ENCODE measurements around the gene PLK2. TPM values are rescaled to one million over a fixed set of nuclear protein-coding genes. Genes with fewer than 3 reads are reported as not detected.

Gene PLK2
- 437 and 613 TPM in 2 replicates for total RNA-seq

DNA sequence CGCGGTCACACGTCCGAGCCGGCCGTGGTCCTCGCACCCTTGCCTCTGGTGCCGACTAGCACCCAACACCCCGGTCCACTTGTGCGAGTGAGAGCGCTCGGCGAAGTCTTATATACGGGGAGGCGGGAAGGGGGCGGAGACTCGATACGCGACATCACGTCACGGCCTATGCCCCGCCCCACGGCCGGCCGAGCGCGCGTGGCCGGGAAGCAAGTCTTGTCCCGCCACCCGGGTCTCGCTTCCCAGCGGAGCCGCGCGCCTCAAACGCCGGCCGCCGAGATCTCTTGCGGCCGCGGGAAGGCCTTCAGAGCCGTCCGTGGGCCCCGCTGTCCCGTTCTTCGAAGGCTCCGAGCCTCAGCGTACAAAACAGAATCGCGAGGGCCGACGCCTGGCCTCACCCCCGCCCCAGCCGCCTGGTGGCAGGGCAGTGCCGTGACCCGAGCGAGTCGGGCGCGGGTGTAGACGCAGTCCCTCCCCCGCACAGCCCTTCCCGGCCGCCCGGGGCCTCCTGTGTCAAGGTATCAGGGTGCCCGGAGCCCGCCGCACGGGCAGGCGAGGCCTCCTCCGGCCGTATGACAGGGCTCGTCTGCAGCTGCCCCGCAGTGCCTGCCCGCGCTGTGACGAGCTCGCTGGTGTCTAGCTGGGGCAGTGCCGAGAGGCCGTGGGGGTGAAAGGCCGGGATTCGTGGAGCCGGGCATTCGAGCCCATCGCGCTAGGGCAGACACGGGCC lies at the start of gene PLK2:
Gene PLK2, minus strand, starts transcription at position 85 of the 730 bp plus-strand sequence. CDS start 127 bp downstream, outside the sequence.
- DNase-seq (ENCODE audit: low read depth): no peak
- H3K4me3 ChIP-seq (ENCODE audit: low read depth, low read length): peak within 1 kb of the TSS; percentile 88
- TF ChIP-seq, protein P1, sequence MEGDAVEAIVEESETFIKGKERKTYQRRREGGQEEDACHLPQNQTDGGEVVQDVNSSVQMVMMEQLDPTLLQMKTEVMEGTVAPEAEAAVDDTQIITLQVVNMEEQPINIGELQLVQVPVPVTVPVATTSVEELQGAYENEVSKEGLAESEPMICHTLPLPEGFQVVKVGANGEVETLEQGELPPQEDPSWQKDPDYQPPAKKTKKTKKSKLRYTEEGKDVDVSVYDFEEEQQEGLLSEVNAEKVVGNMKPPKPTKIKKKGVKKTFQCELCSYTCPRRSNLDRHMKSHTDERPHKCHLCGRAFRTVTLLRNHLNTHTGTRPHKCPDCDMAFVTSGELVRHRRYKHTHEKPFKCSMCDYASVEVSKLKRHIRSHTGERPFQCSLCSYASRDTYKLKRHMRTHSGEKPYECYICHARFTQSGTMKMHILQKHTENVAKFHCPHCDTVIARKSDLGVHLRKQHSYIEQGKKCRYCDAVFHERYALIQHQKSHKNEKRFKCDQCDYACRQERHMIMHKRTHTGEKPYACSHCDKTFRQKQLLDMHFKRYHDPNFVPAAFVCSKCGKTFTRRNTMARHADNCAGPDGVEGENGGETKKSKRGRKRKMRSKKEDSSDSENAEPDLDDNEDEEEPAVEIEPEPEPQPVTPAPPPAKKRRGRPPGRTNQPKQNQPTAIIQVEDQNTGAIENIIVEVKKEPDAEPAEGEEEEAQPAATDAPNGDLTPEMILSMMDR (conservative IDR thresholded peaks at IDR 0.05; ENCODE audit: low read depth, low read length): peak; percentile 47

DNA sequence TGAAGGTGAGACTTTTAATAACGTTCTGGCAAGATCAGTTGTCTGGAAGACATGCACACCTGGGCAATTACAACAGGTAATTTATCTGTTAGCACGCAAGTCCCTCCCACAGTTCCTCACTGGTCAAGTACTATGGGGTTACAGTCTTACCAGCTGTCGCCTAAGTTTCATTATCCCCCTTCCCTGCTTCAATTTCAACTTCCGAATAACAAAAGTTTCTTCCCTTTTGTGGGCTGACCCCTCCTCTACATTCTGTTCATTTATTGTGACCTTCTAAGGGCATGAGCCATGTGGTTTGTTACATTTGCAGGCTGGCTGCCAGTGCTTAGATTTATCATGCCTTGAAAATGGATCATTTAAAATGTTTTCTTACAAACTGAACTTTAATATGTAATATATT lies 47.8 kb upstream of the PLK2 start:
- DNase-seq (ENCODE audit: low read depth): no peak
- H3K4me3 ChIP-seq (ENCODE audit: low read depth, low read length): no peak overlapping the region
- TF ChIP-seq, protein P1 (conservative IDR thresholded peaks at IDR 0.05; ENCODE audit: low read depth, low read length): no peak

DNA sequence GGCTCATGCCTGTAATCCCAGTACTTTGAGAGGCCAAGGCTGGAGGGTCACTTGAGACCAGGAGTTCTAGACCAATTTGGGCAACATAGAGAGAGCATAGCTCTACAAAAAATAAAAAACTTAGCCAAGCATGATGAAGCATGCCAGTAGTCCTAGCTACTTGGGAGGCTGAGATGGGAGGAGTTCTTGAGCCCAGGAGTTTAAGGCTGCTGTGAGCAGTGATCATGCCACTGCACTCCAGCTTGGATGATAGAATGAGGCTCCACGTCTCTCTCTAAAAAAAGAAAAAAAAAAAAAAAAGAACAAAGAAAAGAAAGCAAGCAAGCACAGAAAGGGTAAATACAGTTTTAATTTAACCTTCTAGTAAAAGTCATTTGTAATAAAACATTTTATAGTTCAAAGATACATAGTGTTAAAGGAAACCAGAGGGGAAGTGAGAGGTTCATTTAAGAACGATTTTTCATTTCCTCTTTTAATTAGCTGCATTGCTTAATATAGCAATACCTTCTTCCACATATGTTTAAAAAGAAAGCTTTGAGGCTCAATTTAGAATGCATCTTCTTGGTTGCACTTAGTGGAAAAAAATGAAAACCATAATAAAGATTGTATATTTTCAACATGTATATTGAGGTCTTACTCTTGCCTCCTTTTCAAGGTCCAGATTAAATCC lies 46.2 kb upstream of the PLK2 start:
- TF ChIP-seq, protein P1 (conservative IDR thresholded peaks at IDR 0.05; ENCODE audit: low read depth, low read length): no peak
- no peak overlapping the region for H3K4me3 ChIP-seq (ENCODE audit: low read depth, low read length)
- DNase-seq (ENCODE audit: low read depth): no peak

DNA sequence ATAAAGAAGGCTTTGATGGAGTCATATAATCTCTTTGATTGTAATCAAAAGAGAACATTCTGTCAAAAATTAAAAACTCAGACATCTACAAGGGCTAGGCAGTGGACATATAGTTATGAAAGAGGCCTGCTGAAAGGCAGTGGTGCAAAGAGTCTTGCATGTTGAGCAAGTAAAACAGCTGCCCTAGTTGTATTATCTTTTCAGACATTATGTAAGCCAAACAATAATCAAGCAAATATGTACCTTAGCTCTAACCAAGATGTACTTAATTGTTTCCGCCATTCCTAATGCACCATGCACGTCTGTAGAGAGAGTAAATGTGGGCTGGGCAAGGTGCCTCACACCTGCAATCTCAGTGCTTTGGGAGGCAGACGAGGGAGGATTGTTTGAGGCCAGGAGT lies 45.6 kb upstream of the PLK2 start:
- H3K4me3 ChIP-seq (ENCODE audit: low read depth, low read length): no peak overlapping the region
- no peak for DNase-seq (ENCODE audit: low read depth)
- TF ChIP-seq, protein P1 (conservative IDR thresholded peaks at IDR 0.05; ENCODE audit: low read depth, low read length): no peak

DNA sequence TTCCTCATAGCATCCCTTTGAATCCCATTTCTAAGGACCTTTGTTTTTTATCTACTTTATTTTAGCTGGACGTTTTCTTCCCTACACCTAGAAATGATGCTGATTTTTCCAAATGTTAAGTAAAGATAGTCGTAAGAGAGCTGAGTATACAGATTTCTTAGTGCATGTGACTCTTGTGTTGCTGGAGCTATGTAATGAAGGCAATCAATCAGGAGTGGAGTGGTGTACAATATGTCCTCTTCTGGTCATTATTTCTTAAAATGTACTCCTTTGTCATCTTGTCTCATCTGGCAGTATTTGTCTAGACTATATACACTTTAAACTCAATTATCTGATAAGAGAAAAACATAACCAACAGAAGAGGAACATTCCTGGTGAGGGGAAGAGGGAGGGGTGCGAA lies 44.9 kb upstream of the PLK2 start:
- TF ChIP-seq, protein P1 (conservative IDR thresholded peaks at IDR 0.05; ENCODE audit: low read depth, low read length): no peak
- DNase-seq (ENCODE audit: low read depth): no peak
- H3K4me3 ChIP-seq (ENCODE audit: low read depth, low read length): no peak overlapping the region

DNA sequence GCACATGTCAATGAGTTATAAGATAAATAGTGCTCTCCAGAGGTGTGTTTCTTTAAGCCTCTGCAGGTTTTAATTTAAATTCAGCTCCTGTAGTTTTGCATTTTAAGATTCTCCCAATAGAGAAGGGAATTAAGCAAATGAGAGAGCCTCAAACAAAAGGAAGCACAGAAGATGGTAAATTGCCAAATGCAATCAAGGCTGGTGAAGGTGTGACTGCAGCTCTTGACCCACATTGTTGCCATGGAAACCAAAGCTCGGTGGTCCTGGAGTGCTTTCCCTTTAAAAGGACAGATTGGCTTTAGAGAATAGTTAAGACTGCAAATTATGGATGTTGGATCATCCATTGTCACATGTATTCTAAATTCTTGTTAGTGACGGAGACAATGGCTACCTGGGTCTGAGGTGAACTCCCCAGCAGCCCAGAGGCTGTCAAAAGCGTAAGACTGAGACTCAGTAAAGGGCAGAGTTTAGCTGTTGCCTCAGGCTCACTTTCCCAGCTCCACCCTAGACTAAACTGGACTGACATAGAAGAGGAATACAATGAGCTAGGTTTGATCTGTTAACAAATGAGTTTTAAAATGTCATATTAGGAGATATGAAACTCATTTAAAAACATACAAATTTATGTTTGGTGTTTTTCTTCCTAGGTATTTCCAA lies 43.6 kb upstream of the PLK2 start:
- H3K4me3 ChIP-seq (ENCODE audit: low read depth, low read length): no peak overlapping the region
- DNase-seq (ENCODE audit: low read depth): no peak
- TF ChIP-seq, protein P1 (conservative IDR thresholded peaks at IDR 0.05; ENCODE audit: low read depth, low read length): no peak
